Neuronal stem cell (in vitro differentiated cells): ENCODE data around the gene SEMA4B.
A peak's percentile ranks its signal among the peaks of the same experiment; 100 is the strongest.
"Not testable (repeated sequence)": the region's sequence is repeated elsewhere in the genome, so short reads cannot be mapped to it uniquely, and the experiment has no call there.

Experiments used
- DNase-seq: peaks from one replicate; pipeline ENCODE4 v3.0.0-alpha.2; 2013; ENCODE audit warnings: low spot score
- H2AFZ ChIP-seq: one replicate; pipeline ENCODE4 v1.6.1; 2013; ENCODE audit warnings: mild to moderate bottlenecking, low read length, inconsistent platforms
- H2AK5ac ChIP-seq: 2 replicates; pipeline ENCODE4 v1.6.1; 2013; ENCODE audit warnings: low read depth, mild to moderate bottlenecking, inconsistent platforms, low read length, moderate library complexity, mixed read lengths
- H2BK120ac ChIP-seq: 2 replicates; pipeline ENCODE4 v1.6.1; 2013; ENCODE audit warnings: low read depth, mild to moderate bottlenecking, inconsistent platforms, low read length, moderate library complexity, mixed read lengths
- H2BK12ac ChIP-seq: one replicate; pipeline ENCODE4 v1.6.1; 2013; ENCODE audit warnings: low read length, inconsistent platforms
- H2BK15ac ChIP-seq: 2 replicates; pipeline ENCODE4 v1.6.1; 2013; ENCODE audit warnings: mild to moderate bottlenecking, low read length, inconsistent platforms, mixed read lengths
- H2BK5ac ChIP-seq: one replicate; pipeline ENCODE4 v1.6.1; 2013; ENCODE audit warnings: inconsistent platforms, mild to moderate bottlenecking, low read length, moderate library complexity
- H3K14ac ChIP-seq: one replicate; pipeline ENCODE4 v1.6.1; 2013; ENCODE audit warnings: low read length, inconsistent platforms
- H3K18ac ChIP-seq: 2 replicates; pipeline ENCODE4 v1.6.1; 2013; ENCODE audit warnings: low read length, inconsistent platforms
- H3K23ac ChIP-seq: 2 replicates; pipeline ENCODE4 v1.6.1; 2013; ENCODE audit warnings: low read depth, mild to moderate bottlenecking, mixed read lengths, low read length, inconsistent platforms; ENCODE audit not compliant: poor library complexity
- H3K27ac ChIP-seq: replicated peaks from 3 replicates; pipeline ENCODE4 v1.5.1; 2013; ENCODE audit warnings: low read length, inconsistent platforms
- H3K27me3 ChIP-seq, 3 experiments: 2 replicates each; pipeline ENCODE4 v1.6.1; 2013; ENCODE audit warnings: low read length in 3 of 3, mild to moderate bottlenecking in 2 of 3, inconsistent platforms in 1 of 3, low read depth in 1 of 3, mixed read lengths in 1 of 3, moderate library complexity in 1 of 3; ENCODE audit not compliant: control insufficient read depth in 3 of 3, insufficient read depth in 3 of 3
- H3K36me3 ChIP-seq, 2 donors: replicated peaks in 1 of 2; 2 replicates each; pipeline ENCODE4 v1.6.1; 2013; ENCODE audit warnings: low read length in 2 of 2; ENCODE audit not compliant: control insufficient read depth in 2 of 2, insufficient read depth in 2 of 2
- H3K4ac ChIP-seq: 2 replicates; pipeline ENCODE4 v1.6.1; 2013; ENCODE audit warnings: inconsistent platforms, mild to moderate bottlenecking, low read length, moderate library complexity
- H3K4me1 ChIP-seq, 2 donors: 1 replicate in 1 of 2; 2 replicates in 1 of 2; pipeline ENCODE4 v1.6.1; 2013; ENCODE audit warnings: low read length in 2 of 2, low read depth in 1 of 2; ENCODE audit not compliant: control insufficient read depth in 2 of 2, insufficient read depth in 1 of 2
- H3K4me2 ChIP-seq: one replicate; pipeline ENCODE4 v1.6.1; 2013; ENCODE audit warnings: mild to moderate bottlenecking, low read length, inconsistent platforms; ENCODE audit not compliant: insufficient read depth, poor library complexity, severe bottlenecking
- H3K4me3 ChIP-seq, 2 donors: 2 replicates each; pipeline ENCODE4 v1.5.1; 2013; ENCODE audit warnings: low read length in 2 of 2, mild to moderate bottlenecking in 2 of 2, inconsistent platforms in 1 of 2, moderate library complexity in 1 of 2
- H3K79me1 ChIP-seq: one replicate; pipeline ENCODE4 v1.6.1; 2013; ENCODE audit warnings: low read depth, mild to moderate bottlenecking, inconsistent platforms, low read length, moderate library complexity
- H3K9ac ChIP-seq: one replicate; pipeline ENCODE4 v1.6.1; 2013; ENCODE audit warnings: mild to moderate bottlenecking, low read depth, low read length, inconsistent platforms; ENCODE audit not compliant: poor library complexity
- H3K9me3 ChIP-seq, 2 donors: replicated peaks in 1 of 2; 2 replicates each; pipeline versions ENCODE3 to v1.6.1; 2013; ENCODE audit warnings: low read length in 2 of 2, mild to moderate bottlenecking in 2 of 2, inconsistent platforms in 1 of 2, low read depth in 1 of 2, mixed read lengths in 1 of 2, moderate library complexity in 1 of 2; ENCODE audit not compliant: control insufficient read depth in 2 of 2, insufficient read depth in 1 of 2
- H4K8ac ChIP-seq: one replicate; pipeline ENCODE4 v1.6.1; 2013; ENCODE audit warnings: low read depth, mild to moderate bottlenecking, inconsistent platforms, low read length, moderate library complexity
- H4K91ac ChIP-seq: one replicate; pipeline ENCODE4 v1.6.1; 2013; ENCODE audit warnings: low read length, low read depth, mild to moderate bottlenecking, inconsistent platforms; ENCODE audit not compliant: poor library complexity
- WGBS, 2 donors: extraction: QIAGEN DNeasy Blood & Tissue Kit; methylation state at CpG; one replicate each; pipeline ENCODE4 v1.1.7; 2013; ENCODE audit warnings: missing lambda C conversion rate in 2 of 2, mixed read lengths in 1 of 2; ENCODE audit not compliant: insufficient read length in 2 of 2, insufficient replicate concordance in 1 of 2; ENCODE audit errors: extremely low coverage in 2 of 2; 5-methylcytosine and 5-hydroxymethylcytosine counted together

Gene SEMA4B

GRCh38 chr15:90162956-90163355, 38.2 kb upstream of the SEMA4B start:
- Histone ChIP-seq H4K91ac (no peak overlapping the region), H3K23ac (no peak overlapping the region), H3K36me3 (no peaks in the 10 kb centered on the region), H3K4me2 (no peak overlapping the region), H2BK15ac (no peak overlapping the region), H3K79me1 (no peaks in the 10 kb centered on the region), H3K27me3 (no peaks in the 10 kb centered on the region), H3K4me1 (peaks cover 5% of the 10 kb centered on the region in 2 donors), H2AK5ac (no peak overlapping the region), H3K18ac (no peak overlapping the region), H3K14ac (no peak overlapping the region), H3K9me3 (no peaks in the 10 kb centered on the region), H3K27ac (no peak overlapping the region), H3K4me3 (no peak overlapping the region), H4K8ac (no peak overlapping the region), H3K9ac (no peak overlapping the region), H2BK120ac (no peak overlapping the region), H3K4ac (no peak overlapping the region), H2BK5ac (no peak overlapping the region), H2AFZ (no peak overlapping the region), H2BK12ac (no peak overlapping the region)
- WGBS, 2 donors: no CpG with 5 or more reads among the region's 9 CpGs
- DNase-seq: no peak

DNA sequence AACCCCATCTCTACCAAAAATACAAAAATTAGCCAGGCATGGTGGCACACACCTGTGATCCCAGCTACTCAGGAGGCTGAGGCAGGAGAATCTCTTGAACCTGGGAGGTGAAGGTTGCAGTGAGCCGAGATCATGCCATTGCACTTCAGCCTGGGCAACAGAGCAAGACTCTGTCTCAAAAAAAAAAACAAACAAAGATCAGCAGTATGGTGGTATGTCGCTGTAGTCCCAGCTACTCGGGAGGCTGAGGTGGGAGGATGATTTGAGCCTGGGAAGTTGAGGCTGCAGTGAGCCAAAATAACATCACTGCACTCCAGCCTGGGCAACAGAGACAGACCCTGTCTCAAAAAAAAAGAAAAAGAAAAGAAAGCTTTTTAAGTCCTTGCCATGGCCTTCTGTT, 36.9 kb upstream of the SEMA4B start:
- H3K79me1 ChIP-seq, DNase-seq, H3K27ac ChIP-seq, H3K36me3 ChIP-seq, H2BK120ac ChIP-seq, H3K9ac ChIP-seq, H2BK15ac ChIP-seq, H4K91ac ChIP-seq, H3K23ac ChIP-seq, H3K27me3 ChIP-seq, H3K4ac ChIP-seq, H2BK5ac ChIP-seq, H3K4me2 ChIP-seq, H2BK12ac ChIP-seq, H2AK5ac ChIP-seq, H2AFZ ChIP-seq, H3K18ac ChIP-seq, H4K8ac ChIP-seq, H3K14ac ChIP-seq, H3K4me1 ChIP-seq, H3K9me3 ChIP-seq, H3K4me3 ChIP-seq: not testable (repeated sequence)
- no CpG with 5 or more reads among the region's 3 CpGs for WGBS, 2 donors

DNA sequence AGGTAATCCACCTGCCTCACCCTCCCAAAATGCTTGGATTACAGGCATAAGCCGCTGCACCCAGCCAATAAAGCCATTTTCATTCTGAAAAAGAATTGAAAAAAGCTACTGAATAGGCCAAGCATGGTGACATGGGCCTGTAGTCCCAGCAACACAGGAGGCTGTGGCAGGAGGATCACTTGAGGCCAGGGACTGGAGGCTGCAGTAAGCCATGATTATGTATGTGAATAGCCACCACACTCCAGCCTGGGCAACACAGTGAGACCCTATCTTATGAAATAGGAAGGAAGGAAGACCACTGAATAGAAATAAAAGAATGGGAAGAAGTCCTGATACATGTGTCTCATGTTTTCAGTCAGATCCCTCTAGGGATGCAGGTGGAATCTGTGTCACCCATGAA, 36.0 kb upstream of the SEMA4B start:
- Histone ChIP-seq H3K27me3 (no peaks in the 10 kb centered on the region), H3K27ac (no peak overlapping the region), H2BK120ac (no peak overlapping the region), H3K36me3 (no peaks in the 10 kb centered on the region), H3K23ac (no peak overlapping the region), H3K9ac (no peak overlapping the region), H3K18ac (no peak overlapping the region), H3K4ac (no peak overlapping the region), H2AK5ac (no peak overlapping the region), H3K79me1 (no peaks in the 10 kb centered on the region), H2BK5ac (no peak overlapping the region), H3K4me1 (peaks cover 2 to 5% of the 10 kb centered on the region in 2 donors), H4K8ac (no peak overlapping the region), H2BK15ac (no peak overlapping the region), H3K14ac (no peak overlapping the region), H3K4me3 (no peak overlapping the region), H2BK12ac (no peak overlapping the region), H4K91ac (no peak overlapping the region), H2AFZ (peak overlapping the region; percentile 86), H3K4me2 (no peak overlapping the region), H3K9me3 (no peaks in the 10 kb centered on the region)
- no CpG with 5 or more reads among the region's 1 CpG for WGBS, 2 donors
- no peak for DNase-seq

- no peaks in the 10 kb centered on the region for H3K36me3 ChIP-seq
- no peak overlapping the region for H2BK12ac ChIP-seq
- H3K9me3 ChIP-seq: no peaks in the 10 kb centered on the region
- no peak overlapping the region for H3K4ac ChIP-seq
- no peak overlapping the region for H3K14ac ChIP-seq
- H3K18ac ChIP-seq: peak overlapping the region; percentile 11
- H4K91ac ChIP-seq: no peak overlapping the region
- H3K4me3 ChIP-seq: no peak overlapping the region
- H3K27me3 ChIP-seq: no peaks in the 10 kb centered on the region
- H4K8ac ChIP-seq: no peak overlapping the region
- H2BK120ac ChIP-seq: no peak overlapping the region
- WGBS, 2 donors: no CpG with 5 or more reads among the region's 14 CpGs
- peak overlapping the region; percentile 86 for H2AFZ ChIP-seq
- H3K4me1 ChIP-seq: peaks cover 2 to 5% of the 10 kb centered on the region in 2 donors
- no peak for DNase-seq
- no peak overlapping the region for H3K9ac ChIP-seq
- no peak overlapping the region for H2BK5ac ChIP-seq
- no peak overlapping the region for H3K4me2 ChIP-seq
- no peaks in the 10 kb centered on the region for H3K79me1 ChIP-seq
- H3K23ac ChIP-seq: no peak overlapping the region
- H2BK15ac ChIP-seq: no peak overlapping the region
- H3K27ac ChIP-seq: no peak overlapping the region
- H2AK5ac ChIP-seq: peak overlapping the region; percentile 50
Observed at GRCh38 chr15:90165659-90166489, 35.3 kb upstream of the SEMA4B start.
